A549 (cell line): ENCODE results near the gene MMP14. TPM values are rescaled to one million over a fixed set of nuclear protein-coding genes. Genes with fewer than 3 reads are reported as not detected.

ENCODE experiments used
- ATAC-seq, 2 experiments: fragments of 200-7000 bp in 1 of 2; fragments of >200 bp in 1 of 2; cut with Nextera tagmentation in 1 of 2; cut with Tn5 transposase in 1 of 2; 3 replicates each; pipeline versions ENCODE4 v1.8.0 to v1.9.1; 2018 to 2020; ENCODE audit warnings: mild to moderate bottlenecking in 1 of 2, moderate library complexity in 1 of 2
- CTCF ChIA-PET: fragments of 300-600 bp; sonication (Branson Sonifier 250); formaldehyde crosslinking; extraction: SDS; loops from one replicate; lab custom pipeline; 2021; ENCODE audit warnings: antibody characterized with exemption, inconsistent platforms; lab: Yijun Ruan, JAX
- POLR2A ChIA-PET: fragments of 350-600 bp; formaldehyde crosslinking; extraction: SDS; loops from one replicate; lab custom pipeline; 2021; ENCODE audit warnings: antibody characterized with exemption, inconsistent platforms; lab: Yijun Ruan, JAX
- DNase-seq, 2 experiments: peaks; one replicate each; pipeline versions ENCODE4 v3.0.0 to v3.0.0-alpha.2; 2011 to 2016; ENCODE audit warnings: low read depth in 1 of 2, low spot score in 1 of 2
- FAIRE-seq: peaks from 2 replicates; lab custom pipeline; 2011; peaks lifted over from hg19 to GRCh38; lab: Jason Lieb, UNC
- H3K27ac ChIP-seq, 2 experiments: fragments of >200 bp; sonication (Bioruptor Twin); formaldehyde crosslinking; 3 replicates each; pipeline ENCODE4 v1.5.1; 2016 to 2017
- H3K4me1 ChIP-seq: fragments of >200 bp; sonication (Bioruptor Twin); formaldehyde crosslinking; 3 replicates; pipeline ENCODE4 v1.6.1; 2016
- H3K4me2 ChIP-seq: fragments of >200 bp; sonication (Bioruptor Twin); formaldehyde crosslinking; 3 replicates; pipeline ENCODE4 v1.6.1; 2016
- H3K4me3 ChIP-seq: fragments of >200 bp; sonication (Bioruptor Twin); formaldehyde crosslinking; 3 replicates; pipeline ENCODE4 v1.5.1; 2016
- H3K9me3 ChIP-seq: fragments of >200 bp; sonication (Bioruptor Twin); formaldehyde crosslinking; 3 replicates; pipeline ENCODE4 v1.6.1; 2016
- BCL3 ChIP-seq: fragments of >200 bp; sonication (Bioruptor Twin); formaldehyde crosslinking; IDR thresholded peaks from 3 replicates; pipeline ENCODE4 v1.6.1; 2016
- CBX2 ChIP-seq: fragments of 200-600 bp; sonication (generic); IDR thresholded peaks from 2 replicates; pipeline ENCODE4 v1.6.1; 2016; ENCODE audit warnings: low read depth, mild to moderate bottlenecking, borderline replicate concordance
- CEBPB ChIP-seq, 2 experiments: fragments of >200 bp in 1 of 2; sonication (Bioruptor Twin) in 1 of 2; formaldehyde crosslinking in 1 of 2; IDR thresholded peaks; 2 replicates each; pipeline ENCODE4 v1.6.1; 2012 to 2016
- EHMT2 ChIP-seq: fragments of 200-600 bp; sonication (generic); IDR thresholded peaks from 2 replicates; pipeline ENCODE4 v1.6.1; 2016; ENCODE audit warnings: antibody characterized with exemption, low read depth, mild to moderate bottlenecking, moderate library complexity
- ELK1 ChIP-seq: fragments of 150-350 bp; IDR thresholded peaks from 2 replicates; pipeline ENCODE4 v1.6.1; 2014; ENCODE audit warnings: low read depth, mild to moderate bottlenecking, low read length
- HDAC2 ChIP-seq: fragments of 200-600 bp; sonication (generic); IDR thresholded peaks from 2 replicates; pipeline ENCODE4 v1.6.1; 2016
- HOXA7 ChIP-seq: fragments of 250-450 bp; sonication (Bioruptor Pico); IDR thresholded peaks from 2 replicates; pipeline ENCODE4 v1.5.0; 2020; ENCODE audit warnings: mild to moderate bottlenecking, moderate library complexity
- HOXB13 ChIP-seq: fragments of 250-450 bp; sonication (Bioruptor Pico); IDR thresholded peaks from 2 replicates; pipeline ENCODE4 v1.5.0; 2020; ENCODE audit warnings: low read depth, mild to moderate bottlenecking, moderate library complexity
- HOXB5 ChIP-seq: fragments of 250-450 bp; sonication (Bioruptor Pico); IDR thresholded peaks from 2 replicates; pipeline ENCODE4 v1.5.0; 2020; ENCODE audit warnings: mild to moderate bottlenecking, moderate library complexity
- JUN ChIP-seq, 2 experiments: fragments of >200 bp; sonication (Bioruptor Twin); formaldehyde crosslinking; IDR thresholded peaks; 2 replicates in 1 of 2; 3 replicates in 1 of 2; pipeline ENCODE4 v1.6.1; 2016 to 2017
- MAFK ChIP-seq: fragments of 450-650 bp; IDR thresholded peaks from 2 replicates; pipeline ENCODE4 v1.6.1; 2014; ENCODE audit not compliant: partially characterized antibody
- MAX ChIP-seq: IDR thresholded peaks from 2 replicates; pipeline ENCODE4 v1.6.1; 2012
- MYC ChIP-seq: IDR thresholded peaks from 2 replicates; pipeline ENCODE4 v1.6.1; 2012; ENCODE audit warnings: mild to moderate bottlenecking, inconsistent platforms, low read length, improper control_type of control experiment, borderline replicate concordance
- PBX3 ChIP-seq: IDR thresholded peaks from 2 replicates; pipeline ENCODE4 v1.6.1; 2012
- PHF8 ChIP-seq: fragments of 200-600 bp; sonication (generic); IDR thresholded peaks from 2 replicates; pipeline ENCODE4 v1.6.1; 2016; ENCODE audit warnings: low read depth, mild to moderate bottlenecking, antibody characterized with exemption, moderate library complexity, borderline replicate concordance
- POLR2A ChIP-seq: IDR thresholded peaks from 2 replicates; pipeline ENCODE4 v1.6.1; 2012; ENCODE audit warnings: mild to moderate bottlenecking, low read length
- POLR2AphosphoS2 ChIP-seq: conservative IDR thresholded peaks from 2 replicates; pipeline ENCODE4 v1.6.1; 2012; ENCODE audit warnings: low read length, improper control_type of control experiment, inconsistent platforms
- RARB ChIP-seq: fragments of 250-450 bp; sonication (Bioruptor Pico); IDR thresholded peaks from 2 replicates; pipeline ENCODE4 v1.8.0; 2021; ENCODE audit warnings: mild to moderate bottlenecking, moderate library complexity
- RFX5 ChIP-seq: fragments of 450-650 bp; IDR thresholded peaks from 2 replicates; pipeline ENCODE4 v1.7.1; 2014; ENCODE audit warnings: antibody characterized with exemption, mild to moderate bottlenecking, moderate library complexity
- TP53 ChIP-seq: fragments of 250-450 bp; sonication (Bioruptor Pico); IDR thresholded peaks from 2 replicates; pipeline ENCODE4 v1.5.0; 2021; ENCODE audit warnings: mild to moderate bottlenecking, moderate library complexity
- ZFP36 ChIP-seq: fragments of 450-650 bp; IDR thresholded peaks from 2 replicates; pipeline ENCODE4 v1.6.1; 2014; ENCODE audit warnings: borderline replicate concordance; ENCODE audit not compliant: partially characterized antibody
- WGBS: methylation state at CpG from one replicate; pipeline ENCODE4 v1.1.6; 2017; ENCODE audit errors: missing lambda C conversion rate; 5-methylcytosine and 5-hydroxymethylcytosine counted together
- polyA plus RNA-seq, 4 experiments: library from polyadenylated mRNA; depleted of rRNA in 3 of 4; stranded (reverse); fragments of >200 nt; fragmentation: RNase III in 1 of 4; extraction: RNeasy Plus Mini Kit Qiagen cat#74134 plus additional on column Dnase treatment in 1 of 4; gene quantifications; 2 replicates in 3 of 4; 3 replicates in 1 of 4; pipeline ENCODE4 v1.2.3, GENCODE V29; 2011 to 2017
- TF ChIP-seq, protein P1 (sequence below): fragments of >200 bp; sonication (Bioruptor Twin); formaldehyde crosslinking; IDR thresholded peaks from 2 replicates; pipeline ENCODE4 v1.6.1; 2016
- TF ChIP-seq, protein P2 (sequence below): IDR thresholded peaks from 2 replicates; pipeline ENCODE4 v1.6.1; 2012; ENCODE audit warnings: low read depth, borderline replicate concordance

Gene MMP14
- polyA plus RNA-seq, 2 of the 4 experiments (the other 2 are of a cell fraction): 1.5 to 1.9 TPM

DNA sequence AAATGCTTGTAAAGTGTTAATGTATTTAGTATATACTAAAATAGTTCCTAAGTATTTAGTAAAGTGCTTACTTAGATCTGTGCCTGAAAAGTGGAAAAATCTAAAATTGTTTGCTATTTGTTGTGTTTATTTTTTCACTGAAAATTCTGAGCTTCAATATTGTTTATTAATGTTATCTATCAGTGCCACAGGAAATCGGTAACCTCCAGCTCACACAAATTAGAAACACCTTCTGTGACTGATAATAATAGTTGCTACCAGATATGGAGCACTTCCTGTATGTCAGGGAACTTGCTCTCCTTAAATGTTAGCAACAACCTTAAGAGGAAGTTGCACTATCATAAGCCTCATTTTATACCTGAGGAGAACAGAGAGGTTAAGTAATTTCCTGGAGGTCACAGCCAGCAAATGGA lies 34.4 kb downstream of the MMP14 start:
- WGBS: 3% methylated on average over 1 of the region's 1 CpG
- ChIA-PET CTCF (interaction anchor here (0.8 to 23.1 kb wide), 8 partner anchors 10 to 315 kb away, joined by 3 to 368 read pairs (median 34); partner anchors contain the start of gene REM2), POLR2A (interaction anchor here (0.7 to 3.1 kb wide), 8 partner anchors 12 to 281 kb away, joined by 3 to 12 read pairs (median 4); partner anchors contain the start of genes DAD1, OXA1L, PRMT5 and RBM23)
- peak overlapping the region; percentile 94 to 98 for H3K27ac ChIP-seq
- H3K4me2 ChIP-seq: peak overlapping the region; percentile 81
- ATAC-seq (peak in 1 of 2 experiments; percentile 25; a peak in 3 of 6 replicates), FAIRE-seq (no peak), DNase-seq (no peak)
- peak overlapping the region; percentile 78 for H3K4me3 ChIP-seq
- H3K4me1 ChIP-seq: peaks cover 21% of the 10 kb centered on the region
- H3K9me3 ChIP-seq: no peaks in the 10 kb centered on the region
- TF ChIP-seq ZFP36: peak; percentile 76
- no peak for TF ChIP-seq RFX5
- TF ChIP-seq, all 56 proteins: peak for 1

- ChIA-PET CTCF (interaction anchor here (0.6 to 23.1 kb wide), 21 partner anchors 11 to 315 kb away, joined by 3 to 368 read pairs (median 6); partner anchors contain the start of genes MMP14, PRMT5, RBM23 and REM2), POLR2A (interaction anchor here (0.7 to 3.1 kb wide), 12 partner anchors 9 to 282 kb away, joined by 3 to 12 read pairs (median 3); partner anchors contain the start of genes DAD1, OXA1L, PRMT5 and RBM23)
- ATAC-seq (peak; percentile 90 to 93), FAIRE-seq (no peak), DNase-seq (peak; percentile 80 to 93)
- H3K9me3 ChIP-seq: no peaks in the 10 kb centered on the region
- peak within 1 kb of the TSS; percentile 78 for H3K4me3 ChIP-seq
- H3K4me1 ChIP-seq: peaks cover 21% of the 10 kb centered on the region
- TF ChIP-seq, protein P1, sequence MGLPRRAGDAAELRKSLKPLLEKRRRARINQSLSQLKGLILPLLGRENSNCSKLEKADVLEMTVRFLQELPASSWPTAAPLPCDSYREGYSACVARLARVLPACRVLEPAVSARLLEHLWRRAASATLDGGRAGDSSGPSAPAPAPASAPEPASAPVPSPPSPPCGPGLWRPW: no peak
- TF ChIP-seq EHMT2: no peak
- peak; percentile 48 for TF ChIP-seq POLR2A
- peak; percentile 45; the same call in 1 of the 2 replicates for TF ChIP-seq PHF8
- no peak for TF ChIP-seq CBX2
- TF ChIP-seq TP53: no peak
- peak; percentile 12; the same call in 1 of the 2 replicates for TF ChIP-seq MAX
- TF ChIP-seq PBX3: peak; percentile 95
- no peak for TF ChIP-seq HOXA7 (CRISPR knock-in tag)
- no peak for TF ChIP-seq ELK1
- 0 out of 2 replicates have a peak, but pooled peaks have one; percentile 23 for TF ChIP-seq MYC
- TF ChIP-seq JUN (IDR thresholded peaks at IDR 0.05): peak in 1 of 2 experiments; percentile 63; a peak in 2 of 5 replicates
- peak in 1 of 2 experiments; percentile 3; a peak in 1 of 4 replicates for TF ChIP-seq CEBPB (IDR thresholded peaks at IDR 0.05)
- TF ChIP-seq HOXB5 (CRISPR knock-in tag): no peak
- no peak for TF ChIP-seq POLR2AphosphoS2
- TF ChIP-seq HDAC2: no peak
- TF ChIP-seq BCL3: no peak
- no peak for TF ChIP-seq MAFK
- TF ChIP-seq RFX5: no peak
- no peak for TF ChIP-seq RARB (CRISPR knock-in tag)
- TF ChIP-seq, protein P2, sequence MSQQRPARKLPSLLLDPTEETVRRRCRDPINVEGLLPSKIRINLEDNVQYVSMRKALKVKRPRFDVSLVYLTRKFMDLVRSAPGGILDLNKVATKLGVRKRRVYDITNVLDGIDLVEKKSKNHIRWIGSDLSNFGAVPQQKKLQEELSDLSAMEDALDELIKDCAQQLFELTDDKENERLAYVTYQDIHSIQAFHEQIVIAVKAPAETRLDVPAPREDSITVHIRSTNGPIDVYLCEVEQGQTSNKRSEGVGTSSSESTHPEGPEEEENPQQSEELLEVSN: 0 out of 2 replicates have a peak, but pooled peaks have one; percentile 11
- TF ChIP-seq HOXB13 (CRISPR knock-in tag): no peak
- peak within 1 kb of the TSS; percentile 94 to 98 for H3K27ac ChIP-seq
- peak within 1 kb of the TSS; percentile 81 for H3K4me2 ChIP-seq
- under 1% methylated on average over 29 of the region's 50 CpGs for WGBS
Measured at GRCh38 chr14:22871224-22872032, 35.0 kb downstream of the MMP14 start, which contains the start of gene LRP10. LRP10 (plus strand) TSS chr14:22871740; CDS start chr14:22872304, 564 bp downstream.
